OCI-M1 (cell line): ENCODE data around the gene SMS.

ENCODE experiments used
- DNase-seq: peaks from one replicate; lab custom pipeline; 2025; lab: John Stamatoyannopoulos, UW

Gene SMS

DNA sequence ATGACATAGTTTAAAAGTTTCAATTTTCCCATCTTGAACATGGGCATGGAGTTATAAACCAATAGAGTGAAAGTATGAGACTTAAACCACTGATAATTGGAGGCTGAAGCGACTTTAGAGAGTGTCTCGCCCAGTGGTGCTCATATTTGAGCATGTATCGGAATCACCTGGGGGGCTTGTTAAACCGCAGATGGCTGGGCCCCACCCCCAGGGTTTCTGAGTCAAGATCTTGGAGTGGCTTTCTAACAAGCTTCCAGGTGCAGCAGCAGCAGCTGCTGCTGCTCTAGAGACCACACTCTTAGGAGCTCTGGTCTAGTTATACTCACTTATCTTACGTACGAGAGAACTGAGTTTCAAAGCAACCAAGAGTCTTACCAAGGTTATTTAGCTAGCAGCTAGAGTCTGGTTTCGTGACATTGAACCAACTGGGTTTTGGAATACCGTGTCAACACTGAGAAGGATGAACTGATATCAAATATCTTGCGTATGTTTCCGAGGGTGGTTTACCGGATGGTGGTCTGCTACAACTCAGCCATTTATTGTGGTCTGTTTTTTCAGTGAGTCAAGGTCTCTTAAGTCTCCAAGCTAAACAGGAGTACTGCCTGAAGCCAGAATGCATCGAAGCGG, 97.5 kb downstream of the SMS start:
- no peak for DNase-seq

DNA sequence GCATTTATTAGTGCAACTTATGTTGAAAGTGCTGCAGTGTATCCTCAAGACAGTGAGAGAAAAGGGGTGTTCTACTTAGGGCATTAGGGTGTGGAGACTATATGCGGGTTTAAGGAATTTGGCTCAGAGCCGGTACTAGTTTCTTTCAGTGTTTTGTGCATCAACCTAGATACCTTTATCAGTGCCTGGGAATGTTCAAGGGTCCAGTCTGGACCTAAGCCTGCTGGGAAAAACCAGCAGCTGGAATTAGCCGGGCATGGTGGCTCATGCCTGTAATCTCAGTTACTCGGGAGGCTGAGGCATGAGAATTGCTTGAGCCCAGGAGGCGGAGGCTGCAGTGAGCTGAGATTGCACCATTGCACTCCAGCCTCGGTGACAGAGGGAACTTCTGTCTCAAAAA, 99.0 kb downstream of the SMS start:
- no peak for DNase-seq

- DNase-seq: no peak
Observed at GRCh38 chrX:22040184-22040583, 99.7 kb downstream of the SMS start.

GRCh38 chrX:22041907-22042530, 101.5 kb downstream of the SMS start:
- peak; percentile 0 for DNase-seq

- no peak for DNase-seq
Observed at GRCh38 chrX:22043872-22044271, 103.4 kb downstream of the SMS start.
